ENCODE measurements around the gene RNASEH1. TPM values are rescaled to one million over a fixed set of nuclear protein-coding genes. Genes with fewer than 3 reads are reported as not detected.
"Not testable (repeated sequence)": the region's sequence is repeated elsewhere in the genome, so short reads cannot be mapped to it uniquely, and the experiment has no call there.

Gene RNASEH1
- total and polyA plus RNA-seq, 2 of the 13 experiments (the other 11 are each of a cell fraction or from before 2014, with no cell fraction given) = 14.5 to 57.4 TPM

GRCh38 chr2:3498783-3499394 is 59.2 kb downstream of the RNASEH1 start (continued):
- TF ChIP-seq ZBTB40 (IDR thresholded peaks at IDR 0.05) (no peak), ZBTB40 (CRISPR knock-in tag; IDR thresholded peaks at IDR 0.05) (no peak), RNF2 (conservative IDR thresholded peaks at IDR 0.05; ENCODE audit: low read depth) (no peak)

- ATAC-seq; H3K4me3 ChIP-seq (replicated peaks in 1 of 3; ENCODE audit: insufficient read depth in 1 of 3, low read depth in 2 of 3, low read length in 3 of 3); H4K20me1 ChIP-seq (ENCODE audit: insufficient read depth, low read length); H3K9me3 ChIP-seq (ENCODE audit: low read length); in situ Hi-C loops (cut with HindIII; ENCODE audit: extremely low pct_ligation_motif_present, low pct_unique_long_range_greater_than_20kb); H3K27ac ChIP-seq (ENCODE audit: extremely low read length, insufficient read depth, low read length); H3K27me3 ChIP-seq (ENCODE audit: control insufficient read depth in 1 of 2, insufficient read depth in 2 of 2, low read length in 2 of 2); intact Hi-C loops (cut with micrococcal nuclease; ENCODE audit: unreplicated experiment); CTCF ChIA-PET (ENCODE audit: low intra/inter-chr PET ratio, low total read pairs); H3K9ac ChIP-seq (ENCODE audit: insufficient read depth, low read depth, low read length); DNase-seq (ENCODE audit: low spot score); BruUV-seq (replicated peaks); H2AFZ ChIP-seq (ENCODE audit: low read length); H3K4me2 ChIP-seq (ENCODE audit: low read depth, low read length); POLR2A ChIA-PET; H3K79me2 ChIP-seq (ENCODE audit: insufficient read depth, low read length); FAIRE-seq: not testable (repeated sequence)
- H3K36me3 ChIP-seq (replicated peaks in 1 of 2; ENCODE audit: control insufficient read depth in 1 of 2, insufficient read depth in 2 of 2, low read length in 2 of 2) = peaks cover 20 to 47% of the 10 kb centered on the region in 2 experiments; a peak in 4 of 5 replicates
- peaks cover 30% of the 10 kb centered on the region for H3K4me1 ChIP-seq (ENCODE audit: insufficient read depth, low read length)
- 98% methylated on average over 15 of the region's 15 CpGs for WGBS (ENCODE audit: low lambda C conversion rate)
These were observed 61.4 kb downstream of the RNASEH1 start for GRCh38 chr2:3496708-3497080.

Other genes with a start within 250 kb of the RNASEH1 start
- 70.0 and 92.3 TPM in 2 replicates for gene EIPR1, start 180.5 kb downstream of the RNASEH1 start, total RNA-seq (2016; rRNA removed; fragmentation: Illumina TruSeq; extraction: Trizol)
- 84.5 and 96.3 TPM in 2 replicates for gene EIPR1, start 180.5 kb downstream of the RNASEH1 start, polyA plus RNA-seq (2011; rRNA removed)
- 39.0 and 46.4 TPM in 2 replicates for gene TRAPPC12, start 178.6 kb downstream of the RNASEH1 start, total RNA-seq (2016; rRNA removed; fragmentation: Illumina TruSeq; extraction: Trizol)
- 97.7 and 137 TPM in 2 replicates for gene TRAPPC12, start 178.6 kb downstream of the RNASEH1 start, polyA plus RNA-seq (2011; rRNA removed)
- 123 and 135 TPM in 2 replicates for gene ADI1, start 38.8 kb downstream of the RNASEH1 start, total RNA-seq (2016; rRNA removed; fragmentation: Illumina TruSeq; extraction: Trizol)
- 21.3 and 28.7 TPM in 2 replicates for gene ADI1, start 38.8 kb downstream of the RNASEH1 start, polyA plus RNA-seq (2011; rRNA removed)
- 3,686 and 4,415 TPM in 2 replicates for gene RPS7, start 16.9 kb upstream of the RNASEH1 start, total RNA-seq (2016; rRNA removed; fragmentation: Illumina TruSeq; extraction: Trizol)
- gene RPS7, start 16.9 kb upstream of the RNASEH1 start, polyA plus RNA-seq (2011; rRNA removed) = 3,283 and 4,040 TPM in 2 replicates
- 2.5 and 3.0 TPM in 2 replicates for gene COLEC11, start 36.8 kb upstream of the RNASEH1 start, total RNA-seq (2016; rRNA removed; fragmentation: Illumina TruSeq; extraction: Trizol)
- 1.5 and 2.6 TPM in 2 replicates for gene COLEC11, start 36.8 kb upstream of the RNASEH1 start, polyA plus RNA-seq (2011; rRNA removed)
- gene ALLC, start 99.9 kb upstream of the RNASEH1 start, total RNA-seq (2016; rRNA removed; fragmentation: Illumina TruSeq; extraction: Trizol) = 0.11 TPM in 1 of 2 replicates, not detected in the other
- 0.04 and 0.08 TPM in 2 replicates for gene ALLC, start 99.9 kb upstream of the RNASEH1 start, polyA plus RNA-seq (2011; rRNA removed)
- gene DCDC2C, start 145.2 kb upstream of the RNASEH1 start, total RNA-seq (2016; rRNA removed; fragmentation: Illumina TruSeq; extraction: Trizol) = not detected in 2 replicates
- not detected in 2 replicates for gene DCDC2C, start 145.2 kb upstream of the RNASEH1 start, polyA plus RNA-seq (2011; rRNA removed)

Data from HepG2 (cell line).